Activated CD4-positive, alpha-beta T cell treated with anti-CD3 and anti-CD28 coated beads for 36 hours (primary cell): Measurements from ENCODE around the gene NCLN. TPM values are rescaled to one million over a fixed set of nuclear protein-coding genes. Genes with fewer than 3 reads are reported as not detected.
"Not testable (repeated sequence)": the region's sequence is repeated elsewhere in the genome, so short reads cannot be mapped to it uniquely, and the experiment has no call there.

Experiments used
- ATAC-seq: fragments of 200-7000 bp; cut with Tn5 transposase; one replicate; pipeline ENCODE4 v1.10.0; 2021; ENCODE audit warnings: mild to moderate bottlenecking, moderate library complexity
- CTCF ChIA-PET: fragments of 350-600 bp; sonication (Branson Sonifier 250); formaldehyde crosslinking; loops from one replicate; lab custom pipeline; 2021; ENCODE audit warnings: antibody characterized with exemption; lab: Charles Lee
- POLR2A ChIA-PET: fragments of 350-600 bp; sonication (Branson Sonifier 250); formaldehyde crosslinking; loops from one replicate; lab custom pipeline; 2021; ENCODE audit warnings: antibody characterized with exemption, inconsistent platforms; lab: Charles Lee
- DNase-seq: peaks from one replicate; pipeline ENCODE4 v3.0.0-alpha.2; 2020
- H3K27ac Mint-ChIP-seq: one replicate; pipeline ENCODE4 v1.8.0; 2021; ENCODE audit warnings: mixed read lengths
- H3K27me3 Mint-ChIP-seq: one replicate; pipeline ENCODE4 v1.8.0; 2021; ENCODE audit warnings: mixed read lengths
- H3K36me3 Mint-ChIP-seq: one replicate; pipeline ENCODE4 v1.8.0; 2021; ENCODE audit warnings: low read depth, mixed read lengths
- H3K4me1 Mint-ChIP-seq: one replicate; pipeline ENCODE4 v1.8.0; 2021; ENCODE audit warnings: mixed read lengths
- H3K4me3 Mint-ChIP-seq: one replicate; pipeline ENCODE4 v1.8.0; 2021; ENCODE audit warnings: mild to moderate bottlenecking, moderate library complexity, mixed read lengths
- H3K9me3 Mint-ChIP-seq: one replicate; pipeline ENCODE4 v1.8.0; 2021; ENCODE audit warnings: low read depth, mixed read lengths
- intact Hi-C, 2 experiments: fragments of 100-400 bp; cut with DNase I in 1 of 2; cut with micrococcal nuclease in 1 of 2; formaldehyde crosslinking; loops; one replicate each; pipeline versions ENCODE4 v1.14.2 to v1.15.1; 2022 to 2024; cut with DNase I, micrococcal nuclease
- total RNA-seq, 2 experiments: library from RNA; stranded (reverse); gene quantifications; one replicate each; pipeline ENCODE4 v1.2.3, GENCODE V29; 2021

The NCLN gene
- total RNA-seq, 2 experiments from 2014 or later: 55.6 to 58.2 TPM

DNA sequence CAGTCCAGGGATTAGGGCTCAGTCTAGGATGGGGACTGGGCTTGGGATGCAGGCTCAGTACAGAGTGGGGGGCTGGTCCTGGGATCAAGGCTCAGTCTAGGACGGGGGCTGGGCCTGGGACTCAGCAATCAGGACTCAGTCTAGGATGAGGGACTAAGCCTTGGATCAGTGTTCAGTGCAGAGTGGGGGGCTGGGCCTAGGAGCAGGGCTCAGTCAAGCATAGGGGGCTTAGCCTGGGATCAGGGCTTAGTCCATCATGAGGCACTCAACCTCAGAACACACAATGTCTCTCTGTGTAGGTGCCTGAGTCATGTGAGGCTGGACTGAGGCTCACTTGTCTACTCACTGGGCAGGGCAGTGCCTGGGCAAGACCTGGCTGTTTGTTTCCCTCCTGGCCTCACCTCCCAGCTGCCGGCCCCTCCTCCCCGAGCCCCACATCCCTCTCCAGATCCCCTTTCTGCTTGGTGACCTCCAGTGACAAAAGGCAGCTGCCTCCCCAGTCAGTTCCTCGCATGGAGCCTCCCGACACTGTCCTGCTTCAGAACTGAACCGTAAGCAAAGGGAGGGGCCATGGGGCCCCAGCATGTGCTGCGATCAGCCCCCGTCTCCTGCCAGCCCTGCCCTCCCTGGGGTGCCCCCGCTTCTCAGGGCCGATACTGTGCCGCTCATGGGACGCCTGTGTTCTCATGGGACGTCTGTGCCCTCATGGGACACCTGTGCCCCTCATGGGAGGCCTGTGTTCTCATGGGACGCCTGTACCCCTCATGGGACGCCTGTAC lies 13.6 kb upstream of the NCLN start:
- peaks cover 16% of the 10 kb centered on the region for H3K4me1 Mint-ChIP-seq
- H3K27ac Mint-ChIP-seq: no peak overlapping the region
- CTCF ChIA-PET: interaction anchor here (0.5 to 0.7 kb wide), 2 partner anchors 92 to 222 kb away, joined by 3 to 4 read pairs; no protein-coding TSS in a partner anchor
- H3K36me3 Mint-ChIP-seq: peaks cover 5% of the 10 kb centered on the region
- POLR2A ChIA-PET: no interaction called here
- no peaks in the 10 kb centered on the region for H3K27me3 Mint-ChIP-seq
- no peaks in the 10 kb centered on the region for H3K9me3 Mint-ChIP-seq
- H3K4me3 Mint-ChIP-seq: no peak overlapping the region
- DNase-seq (no peak), ATAC-seq (peak; percentile 13)
- intact Hi-C loops: no loop called here

DNA sequence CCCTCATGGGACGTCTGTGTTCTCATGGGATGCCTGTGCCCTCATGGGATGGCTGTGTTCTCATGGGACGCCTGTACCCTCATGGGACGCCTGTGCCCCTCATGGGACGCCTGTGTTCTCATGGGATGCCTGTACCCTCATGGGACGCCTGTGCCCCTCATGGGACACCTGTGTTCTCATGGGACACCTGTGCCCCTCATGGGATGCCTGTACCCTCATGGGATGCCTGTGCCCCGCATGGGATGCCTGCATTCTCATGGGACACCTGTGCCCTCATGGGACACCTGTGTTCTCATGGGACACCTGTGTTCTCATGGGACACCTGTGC lies 13.1 kb upstream of the NCLN start:
- POLR2A ChIA-PET, intact Hi-C loops: not testable (repeated sequence)

GRCh38 chr19:3175781-3176714 lies 9.7 kb upstream of the NCLN start:
- peak; percentile 65 for DNase-seq
- Mint-ChIP-seq H3K9me3 (no peaks in the 10 kb centered on the region), H3K27me3 (no peaks in the 10 kb centered on the region), H3K27ac (peak overlapping the region; percentile 90), H3K36me3 (peaks cover 26% of the 10 kb centered on the region), H3K4me1 (peaks cover 20% of the 10 kb centered on the region), H3K4me3 (peak overlapping the region; percentile 82)
- ChIA-PET POLR2A (no interaction called here), CTCF (interaction anchor here (0.5 to 1.6 kb wide), 2 partner anchors 16 to 226 kb away, joined by 3 to 4 read pairs; no protein-coding TSS in a partner anchor)
- ATAC-seq: no peak
- intact Hi-C loops: loop anchor here in 1 of 2 experiments (2.0 kb wide), 1 partner anchor 21 kb away; no protein-coding TSS in a partner anchor

More for the DNA sequence above, 13.1 kb upstream of the NCLN start:
- CTCF ChIA-PET, H3K9me3 Mint-ChIP-seq, H3K27me3 Mint-ChIP-seq, H3K27ac Mint-ChIP-seq, DNase-seq, H3K36me3 Mint-ChIP-seq, H3K4me3 Mint-ChIP-seq, ATAC-seq: not testable (repeated sequence)
- peaks cover 18% of the 10 kb centered on the region for H3K4me1 Mint-ChIP-seq

GRCh38 chr19:3176715-3177501 lies 8.8 kb upstream of the NCLN start:
- intact Hi-C loops: loop anchor here in 1 of 2 experiments (2.0 kb wide), 1 partner anchor 22 kb away; no protein-coding TSS in a partner anchor
- ChIA-PET CTCF (interaction anchor here (0.6 to 1.6 kb wide), 3 partner anchors 48 to 226 kb away, joined by 3 to 4 read pairs (median 3); no protein-coding TSS in a partner anchor), POLR2A (no interaction called here)
- Mint-ChIP-seq H3K9me3 (no peaks in the 10 kb centered on the region), H3K4me3 (peak overlapping the region; percentile 82), H3K27ac (peak overlapping the region; percentile 90), H3K36me3 (peaks cover 31% of the 10 kb centered on the region), H3K27me3 (no peaks in the 10 kb centered on the region), H3K4me1 (peaks cover 22% of the 10 kb centered on the region)
- DNase-seq (peak; percentile 88), ATAC-seq (peak; percentile 73)

GRCh38 chr19:3178377-3178972 lies 7.3 kb upstream of the NCLN start, which contains the start of gene S1PR4:
TSS of gene S1PR4 (plus strand) at chr19:3178769. CDS start at chr19:3178793, 24 bp downstream.
- H3K9me3 Mint-ChIP-seq: no peaks in the 10 kb centered on the region
- peaks cover 38% of the 10 kb centered on the region for H3K36me3 Mint-ChIP-seq

GRCh38 chr19:3178973-3179738 lies 6.6 kb upstream of the NCLN start:
- peak overlapping the region; percentile 97 for H3K27ac Mint-ChIP-seq
- H3K9me3 Mint-ChIP-seq: no peaks in the 10 kb centered on the region
- peaks cover 34% of the 10 kb centered on the region for H3K4me1 Mint-ChIP-seq
- peak overlapping the region; percentile 99 for H3K4me3 Mint-ChIP-seq
- peaks cover 38% of the 10 kb centered on the region for H3K36me3 Mint-ChIP-seq
- ChIA-PET POLR2A (interaction anchor here (0.6 kb wide), 2 partner anchors 10 to 49 kb away, joined by 3 to 4 read pairs; no protein-coding TSS in a partner anchor), CTCF (interaction anchor here (0.6 kb wide), 1 partner anchor 35 kb away, joined by 3 read pairs; no protein-coding TSS in a partner anchor)
- peak; percentile 61 for DNase-seq
- no peaks in the 10 kb centered on the region for H3K27me3 Mint-ChIP-seq
- peak; percentile 0 for ATAC-seq
- intact Hi-C loops: loop anchor here in 1 of 2 experiments (1.0 kb wide), 1 partner anchor 37 kb away; no protein-coding TSS in a partner anchor

More at GRCh38 chr19:3178377-3178972, 7.3 kb upstream of the NCLN start, which contains the start of gene S1PR4:
- peak within 1 kb of the TSS; percentile 99 for H3K4me3 Mint-ChIP-seq
- ChIA-PET CTCF (interaction anchor here (0.6 kb wide), 1 partner anchor 34 kb away, joined by 3 read pairs; no protein-coding TSS in a partner anchor), POLR2A (interaction anchor here (0.6 kb wide), 1 partner anchor 48 kb away, joined by 4 read pairs; no protein-coding TSS in a partner anchor)
- intact Hi-C loops: loop anchor here in 1 of 2 experiments (1.0 kb wide), 1 partner anchor 36 kb away; no protein-coding TSS in a partner anchor
- H3K27ac Mint-ChIP-seq: peak within 1 kb of the TSS; percentile 97
- peak; percentile 76 for DNase-seq
- ATAC-seq: peak; percentile 57
- no peaks in the 10 kb centered on the region for H3K27me3 Mint-ChIP-seq
- peaks cover 28% of the 10 kb centered on the region for H3K4me1 Mint-ChIP-seq

DNA sequence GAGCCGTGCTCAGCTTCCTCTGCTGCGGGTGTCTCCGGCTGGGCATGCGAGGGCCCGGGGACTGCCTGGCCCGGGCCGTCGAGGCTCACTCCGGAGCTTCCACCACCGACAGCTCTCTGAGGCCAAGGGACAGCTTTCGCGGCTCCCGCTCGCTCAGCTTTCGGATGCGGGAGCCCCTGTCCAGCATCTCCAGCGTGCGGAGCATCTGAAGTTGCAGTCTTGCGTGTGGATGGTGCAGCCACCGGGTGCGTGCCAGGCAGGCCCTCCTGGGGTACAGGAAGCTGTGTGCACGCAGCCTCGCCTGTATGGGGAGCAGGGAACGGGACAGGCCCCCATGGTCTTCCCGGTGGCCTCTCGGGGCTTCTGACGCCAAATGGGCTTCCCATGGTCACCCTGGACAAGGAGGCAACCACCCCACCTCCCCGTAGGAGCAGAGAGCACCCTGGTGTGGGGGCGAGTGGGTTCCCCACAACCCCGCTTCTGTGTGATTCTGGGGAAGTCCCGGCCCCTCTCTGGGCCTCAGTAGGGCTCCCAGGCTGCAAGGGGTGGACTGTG lies 5.9 kb upstream of the NCLN start:
- peaks cover 41% of the 10 kb centered on the region for H3K4me1 Mint-ChIP-seq
- no peaks in the 10 kb centered on the region for H3K27me3 Mint-ChIP-seq
- peak overlapping the region; percentile 97 for H3K27ac Mint-ChIP-seq
- DNase-seq (peak; percentile 74), ATAC-seq (peak; percentile 27)
- POLR2A ChIA-PET: interaction anchor here (0.6 kb wide), 1 partner anchor 9 kb away, joined by 3 read pairs; no protein-coding TSS in a partner anchor
- H3K36me3 Mint-ChIP-seq: peaks cover 38% of the 10 kb centered on the region
- intact Hi-C loops: loop anchor here in 1 of 2 experiments (5.0 kb wide), 1 partner anchor 38 kb away; no protein-coding TSS in a partner anchor
- H3K9me3 Mint-ChIP-seq: no peaks in the 10 kb centered on the region
- H3K4me3 Mint-ChIP-seq: peak overlapping the region; percentile 99
- CTCF ChIA-PET: no interaction called here

- Mint-ChIP-seq H3K4me1 (peaks cover 52% of the 10 kb centered on the region), H3K4me3 (peak overlapping the region; percentile 83), H3K27me3 (no peaks in the 10 kb centered on the region), H3K36me3 (peaks cover 46% of the 10 kb centered on the region), H3K27ac (peak overlapping the region; percentile 75), H3K9me3 (no peaks in the 10 kb centered on the region)
- no peak for DNase-seq
- intact Hi-C loops: loop anchor here (2.0 to 5.0 kb wide), 3 partner anchors 42 to 389 kb away; partner anchors contain the start of gene HMG20B (in 1 of the 2)
- ATAC-seq: no peak
- ChIA-PET POLR2A (no interaction called here), CTCF (interaction anchor here (0.6 to 1.1 kb wide), 4 partner anchors 55 to 283 kb away, joined by 3 read pairs; partner anchors contain the start of gene ZNF57)
Observed at GRCh38 chr19:3183721-3184641, 1.7 kb upstream of the NCLN start.
